GM21576 (cell line): ENCODE measurements around the gene TCP10L.
"Not testable (repeated sequence)": the region's sequence is repeated elsewhere in the genome, so short reads cannot be mapped to it uniquely, and the experiment has no call there.

ENCODE experiments used
- ATAC-seq: cut with Tn5 transposase; IDR thresholded peaks from one replicate; pipeline ENCODE4 v1.9.1; 2021; ENCODE audit warnings: mild to moderate bottlenecking, moderate library complexity; ENCODE audit not compliant: unreplicated experiment

Gene TCP10L

GRCh38 chr21:32587651-32588050, 2.3 kb upstream of the TCP10L start:
- no peak for ATAC-seq

GRCh38 chr21:32587120-32587519, 1.8 kb upstream of the TCP10L start:
- ATAC-seq, result no peak

- ATAC-seq, result no peak
These were observed 647 bp upstream of the TCP10L start for GRCh38 chr21:32585970-32586369.

GRCh38 chr21:32584472-32584871, 851 bp downstream of the TCP10L start:
- ATAC-seq, result no peak

- ATAC-seq, result no peak
These were observed 3.6 kb downstream of the TCP10L start for GRCh38 chr21:32581732-32582131.

GRCh38 chr21:32580949-32581348, 4.4 kb downstream of the TCP10L start:
- no peak for ATAC-seq

GRCh38 chr21:32578107-32578691, 7.1 kb downstream of the TCP10L start:
- no peak for ATAC-seq

GRCh38 chr21:32576011-32576410, 9.3 kb downstream of the TCP10L start:
- ATAC-seq, result no peak

- no peak for ATAC-seq
These were observed 10.1 kb downstream of the TCP10L start for GRCh38 chr21:32574946-32575925.

- ATAC-seq, result no peak
These were observed 12.5 kb downstream of the TCP10L start for GRCh38 chr21:32572574-32573420.

GRCh38 chr21:32570456-32570855, 14.9 kb downstream of the TCP10L start:
- ATAC-seq, result no peak

- ATAC-seq, result peak; percentile 86
These were observed 15.8 kb downstream of the TCP10L start for GRCh38 chr21:32569261-32570230.

- ATAC-seq, result no peak
These were observed 17.7 kb downstream of the TCP10L start for GRCh38 chr21:32567626-32568025.

GRCh38 chr21:32566741-32567389, 18.5 kb downstream of the TCP10L start:
- no peak for ATAC-seq

GRCh38 chr21:32565856-32566465, 19.4 kb downstream of the TCP10L start:
- ATAC-seq, result no peak

- ATAC-seq, result no peak
These were observed 22.4 kb downstream of the TCP10L start for GRCh38 chr21:32562915-32563314.

- ATAC-seq, result no peak
These were observed 22.9 kb downstream of the TCP10L start for GRCh38 chr21:32562426-32562825.

- not testable (repeated sequence) for ATAC-seq
These were observed 23.8 kb downstream of the TCP10L start for GRCh38 chr21:32561476-32561875.

- no peak for ATAC-seq
These were observed 24.4 kb downstream of the TCP10L start for GRCh38 chr21:32560896-32561295.
